Mesenchymal stem cell (in vitro differentiated cells and primary cell): Measurements from ENCODE around the gene ISY1.

Experiments used
- DNase-seq: peaks from one replicate; pipeline ENCODE4 v3.0.0-alpha.2; 2013
- H2AFZ ChIP-seq: one replicate; pipeline ENCODE4 v1.6.1; 2013; ENCODE audit warnings: low read depth, mild to moderate bottlenecking, control low read depth, inconsistent platforms, low read length, moderate library complexity
- H2AK5ac ChIP-seq: 2 replicates; pipeline ENCODE4 v1.6.1; 2013; ENCODE audit warnings: low read length, moderate library complexity, mild to moderate bottlenecking, inconsistent platforms; ENCODE audit not compliant: severe bottlenecking
- H2BK120ac ChIP-seq: one replicate; pipeline ENCODE4 v1.6.1; 2013; ENCODE audit warnings: low read depth, mild to moderate bottlenecking, inconsistent platforms, low read length, moderate library complexity
- H2BK12ac ChIP-seq, 2 experiments: one replicate each; pipeline ENCODE4 v1.6.1; 2013; ENCODE audit warnings: inconsistent platforms in 2 of 2, low read length in 2 of 2, mild to moderate bottlenecking in 2 of 2, moderate library complexity in 2 of 2, control low read depth in 1 of 2
- H2BK15ac ChIP-seq: one replicate; pipeline ENCODE4 v1.6.1; 2013; ENCODE audit warnings: mild to moderate bottlenecking, low read depth, inconsistent platforms; ENCODE audit not compliant: poor library complexity, severe bottlenecking
- H2BK5ac ChIP-seq: 2 replicates; pipeline ENCODE4 v1.6.1; 2013; ENCODE audit warnings: low read depth, mild to moderate bottlenecking, low read length, control low read depth, inconsistent platforms; ENCODE audit not compliant: poor library complexity, severe bottlenecking
- H3K14ac ChIP-seq, 2 experiments: one replicate each; pipeline ENCODE4 v1.6.1; 2013; ENCODE audit warnings: inconsistent platforms in 2 of 2, low read length in 2 of 2, control low read depth in 1 of 2, mild to moderate bottlenecking in 1 of 2, moderate library complexity in 1 of 2
- H3K18ac ChIP-seq, 2 experiments: one replicate each; pipeline ENCODE4 v1.6.1; 2013; ENCODE audit warnings: inconsistent platforms in 2 of 2, low read length in 2 of 2, control low read depth in 1 of 2, low read depth in 1 of 2, mild to moderate bottlenecking in 1 of 2
- H3K23ac ChIP-seq, 2 experiments: one replicate each; pipeline ENCODE4 v1.6.1; 2013; ENCODE audit warnings: inconsistent platforms in 2 of 2, low read length in 2 of 2, mild to moderate bottlenecking in 2 of 2, moderate library complexity in 2 of 2, control low read depth in 1 of 2
- H3K27ac ChIP-seq: 2 replicates; pipeline ENCODE4 v1.5.1; 2013; ENCODE audit warnings: mild to moderate bottlenecking, moderate library complexity, low read length, control low read depth, inconsistent platforms; ENCODE audit not compliant: poor library complexity, severe bottlenecking
- H3K27me3 ChIP-seq, 2 experiments: 2 replicates each; pipeline versions ENCODE4 v1.6.1 to v1.7.0; 2013; ENCODE audit warnings: low read length in 2 of 2, mild to moderate bottlenecking in 2 of 2, moderate library complexity in 2 of 2, control low read depth in 1 of 2, inconsistent platforms in 1 of 2; ENCODE audit not compliant: control insufficient read depth in 1 of 2, insufficient read depth in 1 of 2
- H3K36me3 ChIP-seq, 2 experiments: 2 replicates each; pipeline versions ENCODE4 v1.6.1 to v1.7.0; 2013; ENCODE audit warnings: low read length in 2 of 2, control low read depth in 1 of 2, inconsistent platforms in 1 of 2, low read depth in 1 of 2, mild to moderate bottlenecking in 1 of 2; ENCODE audit not compliant: insufficient read depth in 2 of 2, control insufficient read depth in 1 of 2
- H3K4ac ChIP-seq, 2 experiments: one replicate each; pipeline ENCODE4 v1.6.1; 2013; ENCODE audit warnings: inconsistent platforms in 2 of 2, low read length in 2 of 2, mild to moderate bottlenecking in 2 of 2, moderate library complexity in 2 of 2, control low read depth in 1 of 2, low read depth in 1 of 2
- H3K4me1 ChIP-seq: 2 replicates; pipeline ENCODE4 v1.6.1; 2013; ENCODE audit warnings: low read depth, low read length, control low read depth; ENCODE audit not compliant: control insufficient read depth, insufficient read depth
- H3K4me2 ChIP-seq: 2 replicates; pipeline ENCODE4 v1.6.1; 2013; ENCODE audit warnings: low read length, mild to moderate bottlenecking, inconsistent platforms; ENCODE audit not compliant: poor library complexity, severe bottlenecking
- H3K4me3 ChIP-seq, 2 experiments: 2 replicates each; pipeline versions ENCODE4 v1.5.1 to v1.7.0; 2013; ENCODE audit warnings: low read length in 2 of 2, mild to moderate bottlenecking in 2 of 2, control low read depth in 1 of 2, low read depth in 1 of 2; ENCODE audit not compliant: insufficient read depth in 1 of 2
- H3K79me1 ChIP-seq: replicated peaks from 2 replicates; pipeline ENCODE4 v1.6.1; 2013; ENCODE audit warnings: mild to moderate bottlenecking, control low read depth, low read length, inconsistent platforms; ENCODE audit not compliant: poor library complexity, severe bottlenecking
- H3K9ac ChIP-seq: 2 replicates; pipeline ENCODE4 v1.7.0; 2013; ENCODE audit warnings: mild to moderate bottlenecking, low read length, moderate library complexity
- H3K9me3 ChIP-seq: 2 replicates; pipeline ENCODE4 v1.7.0; 2013; ENCODE audit warnings: mild to moderate bottlenecking, low read length; ENCODE audit not compliant: control insufficient read depth
- H4K8ac ChIP-seq: one replicate; pipeline ENCODE4 v1.6.1; 2013; ENCODE audit warnings: inconsistent platforms, mild to moderate bottlenecking, low read length, moderate library complexity
- H4K91ac ChIP-seq: one replicate; pipeline ENCODE4 v1.6.1; 2013; ENCODE audit warnings: mild to moderate bottlenecking, low read length, inconsistent platforms
- WGBS: methylation state at CpG from one replicate; pipeline ENCODE4 v1.1.7; 2013; ENCODE audit warnings: mixed read lengths; 5-methylcytosine and 5-hydroxymethylcytosine counted together

The ISY1 gene

GRCh38 chr3:129128357-129129155 lies 32.3 kb downstream of the ISY1 start:
- H2AFZ ChIP-seq: no peak overlapping the region
- H3K23ac ChIP-seq: no peak overlapping the region
- H2BK15ac ChIP-seq: no peak overlapping the region
- no peak overlapping the region for H4K91ac ChIP-seq
- H3K27ac ChIP-seq: no peak overlapping the region
- H3K79me1 ChIP-seq: peaks cover 10% of the 10 kb centered on the region
- H3K14ac ChIP-seq: no peak overlapping the region
- 96% methylated on average over 15 of the region's 16 CpGs for WGBS
- no peak overlapping the region for H3K4me2 ChIP-seq
- no peak overlapping the region for H2AK5ac ChIP-seq
- DNase-seq: no peak
- H3K4me1 ChIP-seq: no peaks in the 10 kb centered on the region
- H3K9me3 ChIP-seq: no peaks in the 10 kb centered on the region
- no peak overlapping the region for H3K18ac ChIP-seq
- no peak overlapping the region for H2BK120ac ChIP-seq
- no peak overlapping the region for H4K8ac ChIP-seq
- no peak overlapping the region for H3K9ac ChIP-seq
- H3K27me3 ChIP-seq: no peaks in the 10 kb centered on the region
- H3K4me3 ChIP-seq: no peak overlapping the region
- H2BK5ac ChIP-seq: no peak overlapping the region
- no peak overlapping the region for H2BK12ac ChIP-seq
- peaks cover 62 to 68% of the 10 kb centered on the region in 2 experiments for H3K36me3 ChIP-seq
- H3K4ac ChIP-seq: no peak overlapping the region

- peak overlapping the region; percentile 16 for H4K91ac ChIP-seq
- peaks cover 47 to 57% of the 10 kb centered on the region in 2 experiments for H3K36me3 ChIP-seq
- no peak overlapping the region for H2AFZ ChIP-seq
- H3K27ac ChIP-seq: no peak overlapping the region
- H3K4ac ChIP-seq: no peak overlapping the region
- H3K27me3 ChIP-seq: no peaks in the 10 kb centered on the region
- H3K9ac ChIP-seq: no peak overlapping the region
- no peak overlapping the region for H4K8ac ChIP-seq
- H2BK15ac ChIP-seq: no peak overlapping the region
- peaks cover 4% of the 10 kb centered on the region for H3K79me1 ChIP-seq
- H3K4me1 ChIP-seq: peaks cover 5% of the 10 kb centered on the region
- no peak overlapping the region for H2AK5ac ChIP-seq
- no peak overlapping the region for H2BK120ac ChIP-seq
- no peak overlapping the region for H3K18ac ChIP-seq
- no peak overlapping the region for H2BK5ac ChIP-seq
- DNase-seq: no peak
- no peak overlapping the region for H3K23ac ChIP-seq
- H3K4me3 ChIP-seq: no peak overlapping the region
- WGBS: 92% methylated on average over 9 of the region's 9 CpGs
- no peak overlapping the region for H3K14ac ChIP-seq
- H3K4me2 ChIP-seq: no peak overlapping the region
- no peak overlapping the region for H2BK12ac ChIP-seq
- H3K9me3 ChIP-seq: no peaks in the 10 kb centered on the region
These were observed 34.1 kb downstream of the ISY1 start for GRCh38 chr3:129126726-129127280.

- H3K4me3 ChIP-seq: no peak overlapping the region
- H3K4me1 ChIP-seq: peaks cover 16% of the 10 kb centered on the region
- peaks cover 1% of the 10 kb centered on the region for H3K79me1 ChIP-seq
- no peak overlapping the region for H3K14ac ChIP-seq
- H3K36me3 ChIP-seq: peaks cover 15 to 29% of the 10 kb centered on the region in 2 experiments
- H3K23ac ChIP-seq: no peak overlapping the region
- H3K27me3 ChIP-seq: no peaks in the 10 kb centered on the region
- H4K8ac ChIP-seq: no peak overlapping the region
- H3K18ac ChIP-seq: no peak overlapping the region
- no peak overlapping the region for H3K9ac ChIP-seq
- H3K9me3 ChIP-seq: no peaks in the 10 kb centered on the region
- no peak overlapping the region for H3K4ac ChIP-seq
- H4K91ac ChIP-seq: no peak overlapping the region
- DNase-seq: peak; percentile 26
- H3K27ac ChIP-seq: no peak overlapping the region
- H2BK120ac ChIP-seq: no peak overlapping the region
- H2BK12ac ChIP-seq: no peak overlapping the region
- no peak overlapping the region for H3K4me2 ChIP-seq
- 94% methylated on average over 4 of the region's 5 CpGs for WGBS
- H2BK15ac ChIP-seq: no peak overlapping the region
- no peak overlapping the region for H2BK5ac ChIP-seq
- H2AK5ac ChIP-seq: no peak overlapping the region
- no peak overlapping the region for H2AFZ ChIP-seq
These were observed 37.4 kb downstream of the ISY1 start for GRCh38 chr3:129123314-129124060.
